Hippocampal formation (tissue), 2 donors: ENCODE measurements around the gene HARS1.
"Not testable (repeated sequence)": the region's sequence is repeated elsewhere in the genome, so short reads cannot be mapped to it uniquely, and the experiment has no call there.

Experiments used
- DNase-seq, 2 donors: peaks; one replicate each; lab custom pipeline; 2025; lab: John Stamatoyannopoulos, UW

The HARS1 gene

GRCh38 chr5:140633501-140633900, 57.7 kb downstream of the HARS1 start:
- DNase-seq = no peak

DNA sequence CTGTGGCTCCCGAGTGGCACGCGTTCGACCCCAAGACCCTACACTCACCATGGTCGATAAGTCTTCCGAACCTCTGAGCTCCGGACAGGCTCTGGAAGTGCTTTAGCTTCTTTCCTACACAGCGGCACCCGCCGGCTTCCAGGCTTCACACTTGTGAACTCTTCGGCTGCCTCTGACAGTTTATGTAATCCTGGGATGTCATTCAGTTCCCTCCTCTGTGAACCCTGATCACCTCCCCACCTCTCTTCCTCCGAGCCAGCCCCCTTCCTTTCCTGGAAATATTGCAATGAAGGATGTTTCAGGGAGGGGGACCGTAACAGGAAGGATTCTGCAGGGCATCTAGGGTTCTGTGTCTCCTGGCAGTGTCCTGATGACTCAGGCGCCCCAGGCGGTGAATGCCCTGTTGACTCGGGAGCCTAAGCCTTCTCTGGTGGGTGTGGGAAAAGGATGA, 58.1 kb downstream of the HARS1 start, which contains the start of gene CD14:
Gene CD14, minus strand, starts transcription at position 155 of the 451 bp plus-strand sequence. Its CDS starts 104 bp downstream, at position 51.
- DNase-seq = peak in 1 of 2 donors; percentile 59

- DNase-seq = peak; percentile 20 to 59
Observed at GRCh38 chr5:140632366-140633020, 58.7 kb downstream of the HARS1 start.

GRCh38 chr5:140631831-140632365, 59.3 kb downstream of the HARS1 start:
- no peak for DNase-seq

DNA sequence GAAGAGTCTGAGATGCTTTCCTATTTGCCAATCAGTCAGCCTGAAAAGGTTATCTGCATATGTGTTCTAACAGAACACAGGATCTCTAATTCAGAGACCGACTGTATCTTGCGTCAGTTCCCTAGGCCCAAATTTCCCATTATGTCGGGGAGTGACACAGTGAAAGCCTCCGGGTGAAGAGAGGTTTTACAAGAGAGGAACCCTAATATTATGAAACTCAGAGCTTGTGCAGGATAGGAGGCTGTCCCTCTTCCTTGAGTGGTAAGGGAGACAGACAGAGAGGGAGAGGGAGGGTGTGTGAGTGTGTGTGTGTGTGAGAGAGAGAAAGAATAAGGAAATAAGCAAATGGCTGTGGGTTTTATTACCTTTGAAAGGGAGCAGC, 60.1 kb downstream of the HARS1 start:
- DNase-seq = no peak

- DNase-seq = no peak
Observed at GRCh38 chr5:140630292-140631035, 60.7 kb downstream of the HARS1 start.

DNA sequence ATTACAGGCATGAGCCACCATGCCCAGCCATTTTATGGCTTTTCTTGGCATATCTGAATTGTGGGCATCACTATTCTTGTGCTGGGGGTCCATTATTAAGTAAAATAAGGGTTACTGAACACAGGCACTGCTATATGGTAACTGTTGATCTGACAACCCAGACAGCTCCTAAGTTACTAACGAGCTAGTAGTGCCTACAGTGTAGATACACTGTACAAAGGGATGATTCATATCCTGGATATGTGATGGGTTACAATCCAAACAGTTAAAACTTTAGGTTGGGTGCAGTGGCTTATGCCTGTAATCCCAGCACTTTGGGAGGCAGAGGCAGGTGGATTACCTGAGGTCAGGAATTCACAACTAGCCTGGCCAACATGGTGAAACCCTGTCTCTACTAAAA, 62.5 kb downstream of the HARS1 start:
- DNase-seq = no peak

DNA sequence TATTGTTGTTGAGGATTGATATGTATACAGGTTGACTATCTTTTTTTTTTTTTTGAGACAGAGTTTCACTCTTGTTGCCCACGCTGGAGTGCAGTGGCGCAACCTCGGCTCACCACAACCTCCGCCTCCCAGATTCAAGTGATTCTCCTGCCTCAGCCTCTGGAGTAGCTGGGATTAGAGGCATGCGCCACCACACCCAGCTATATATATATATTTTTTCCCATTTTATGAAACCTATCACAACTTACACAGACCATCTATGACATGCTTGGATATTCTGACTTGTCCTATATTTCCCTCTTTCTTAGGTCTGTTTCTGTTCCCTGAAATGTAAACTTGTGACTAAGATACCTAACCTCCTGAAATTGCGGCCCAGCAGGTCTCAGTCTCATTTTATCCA, 63.2 kb downstream of the HARS1 start:
- DNase-seq = no peak

DNA sequence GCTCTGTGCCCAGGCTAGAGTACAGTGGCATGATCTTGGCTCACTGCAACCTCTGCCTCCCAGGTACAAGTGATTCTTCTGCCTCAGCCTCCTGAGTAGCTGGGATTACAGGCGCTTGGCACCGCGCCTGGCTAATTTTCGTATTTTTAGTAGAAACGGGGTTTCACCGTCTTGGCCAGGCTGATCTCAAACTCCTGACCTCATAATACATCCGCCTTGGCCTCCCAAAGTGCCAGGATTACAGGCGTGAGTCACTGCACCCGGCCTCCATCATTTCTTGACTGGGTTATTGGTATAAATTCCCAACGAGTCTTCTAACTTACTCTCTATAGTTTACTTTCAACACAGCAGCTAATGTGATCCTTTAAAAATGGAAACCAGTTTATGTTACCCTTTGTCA, 66.3 kb downstream of the HARS1 start:
- DNase-seq = not testable (repeated sequence)
